GM21723 (cell line): Measurements from ENCODE around the gene LAMB1.

Experiments
- ATAC-seq: cut with Tn5 transposase; IDR thresholded peaks from one replicate; pipeline ENCODE4 v1.9.1; 2021; ENCODE audit warnings: mild to moderate bottlenecking, moderate library complexity; ENCODE audit not compliant: unreplicated experiment

The LAMB1 gene

GRCh38 chr7:107999779-108000560 is 3.0 kb downstream of the LAMB1 start:
- no peak for ATAC-seq

- no peak for ATAC-seq
These were observed 4.1 kb downstream of the LAMB1 start for GRCh38 chr7:107998660-107999480.

GRCh38 chr7:107998150-107998549 is 4.8 kb downstream of the LAMB1 start:
- ATAC-seq = no peak

- no peak for ATAC-seq
These were observed 6.7 kb downstream of the LAMB1 start for GRCh38 chr7:107996072-107996882.

GRCh38 chr7:107995184-107996071 is 7.5 kb downstream of the LAMB1 start:
- ATAC-seq = no peak

- no peak for ATAC-seq
These were observed 8.4 kb downstream of the LAMB1 start for GRCh38 chr7:107994421-107995030.

- ATAC-seq = no peak
These were observed 9.1 kb downstream of the LAMB1 start for GRCh38 chr7:107993891-107994291.

- no peak for ATAC-seq
These were observed 13.2 kb downstream of the LAMB1 start for GRCh38 chr7:107989618-107990373.

- no peak for ATAC-seq
These were observed 20.0 kb downstream of the LAMB1 start for GRCh38 chr7:107982918-107983389.

GRCh38 chr7:107982042-107982840 is 20.7 kb downstream of the LAMB1 start:
- ATAC-seq = no peak

- no peak for ATAC-seq
These were observed 21.5 kb downstream of the LAMB1 start for GRCh38 chr7:107981466-107981865.

- no peak for ATAC-seq
These were observed 22.2 kb downstream of the LAMB1 start for GRCh38 chr7:107980671-107981190.

- ATAC-seq = no peak
These were observed 22.8 kb downstream of the LAMB1 start for GRCh38 chr7:107980171-107980570.

GRCh38 chr7:107978815-107979408 is 24.0 kb downstream of the LAMB1 start:
- ATAC-seq = no peak

GRCh38 chr7:107977048-107977447 is 25.9 kb downstream of the LAMB1 start:
- no peak for ATAC-seq

- ATAC-seq = no peak
These were observed 26.3 kb downstream of the LAMB1 start for GRCh38 chr7:107976620-107977019.

- no peak for ATAC-seq
These were observed 27.5 kb downstream of the LAMB1 start for GRCh38 chr7:107975394-107976013.
